H9 (cell line): ENCODE data around the gene METRN. TPM values are rescaled to one million over a fixed set of nuclear protein-coding genes. Genes with fewer than 3 reads are reported as not detected.

Experiments used
- DNase-seq: peaks from one replicate; pipeline ENCODE4 v3.0.0-alpha.2; 2017
- H2AFZ ChIP-seq: one replicate; pipeline ENCODE4 v1.6.1; 2013; ENCODE audit warnings: mild to moderate bottlenecking, low read length, control low read depth, moderate library complexity
- H2AK5ac ChIP-seq: 2 replicates; pipeline ENCODE4 v1.6.1; 2013; ENCODE audit warnings: low read length, control low read depth, mixed read lengths; ENCODE audit not compliant: insufficient read length
- H2BK120ac ChIP-seq: one replicate; pipeline ENCODE4 v1.6.1; 2013; ENCODE audit warnings: low read depth, mild to moderate bottlenecking, low read length, control low read depth, inconsistent platforms; ENCODE audit not compliant: poor library complexity, severe bottlenecking
- H2BK12ac ChIP-seq: 2 replicates; pipeline ENCODE4 v1.6.1; 2013; ENCODE audit warnings: low read length, control low read depth, mixed read lengths, low read depth; ENCODE audit not compliant: insufficient read length
- H2BK15ac ChIP-seq: 2 replicates; pipeline ENCODE4 v1.6.1; 2013; ENCODE audit warnings: low read depth, low read length, control low read depth
- H2BK20ac ChIP-seq: one replicate; pipeline ENCODE4 v1.6.1; 2013; ENCODE audit warnings: low read depth, mild to moderate bottlenecking, low read length, control low read depth, inconsistent platforms; ENCODE audit not compliant: poor library complexity, severe bottlenecking
- H2BK5ac ChIP-seq: 2 replicates; pipeline ENCODE4 v1.6.1; 2013; ENCODE audit warnings: low read length, control low read depth, mixed read lengths; ENCODE audit not compliant: insufficient read length
- H3K14ac ChIP-seq: 2 replicates; pipeline ENCODE4 v1.6.1; 2013; ENCODE audit warnings: low read length, control low read depth; ENCODE audit not compliant: insufficient read depth
- H3K18ac ChIP-seq: 2 replicates; pipeline ENCODE4 v1.6.1; 2013; ENCODE audit warnings: low read depth, mild to moderate bottlenecking, mixed read lengths, low read length, control low read depth; ENCODE audit not compliant: insufficient read length
- H3K23ac ChIP-seq: 2 replicates; pipeline ENCODE4 v1.6.1; 2013; ENCODE audit warnings: low read length, control low read depth, mixed read lengths, low read depth; ENCODE audit not compliant: insufficient read length
- H3K23me2 ChIP-seq: 2 replicates; pipeline ENCODE4 v1.6.1; 2013; ENCODE audit warnings: low read depth, mild to moderate bottlenecking, mixed read lengths, low read length, control low read depth; ENCODE audit not compliant: insufficient read length, poor library complexity, severe bottlenecking
- H3K27ac ChIP-seq: 2 replicates; pipeline ENCODE4 v1.5.1; 2013; ENCODE audit warnings: low read length, control low read depth, mixed read lengths, low read depth; ENCODE audit not compliant: insufficient read length
- H3K27me3 ChIP-seq: 2 replicates; pipeline ENCODE4 v1.6.1; 2013; ENCODE audit warnings: low read length, control low read depth, inconsistent platforms; ENCODE audit not compliant: insufficient read depth
- H3K4ac ChIP-seq: 2 replicates; pipeline ENCODE4 v1.6.1; 2013; ENCODE audit warnings: low read depth, mild to moderate bottlenecking, control low read depth, inconsistent platforms, low read length, moderate library complexity
- H3K4me1 ChIP-seq: 2 replicates; pipeline ENCODE4 v1.6.1; 2013; ENCODE audit warnings: low read length, control low read depth, inconsistent platforms; ENCODE audit not compliant: insufficient read depth
- H3K4me2 ChIP-seq: 2 replicates; pipeline ENCODE4 v1.6.1; 2013; ENCODE audit warnings: low read length, control low read depth, mixed read lengths; ENCODE audit not compliant: insufficient read length, insufficient read depth
- H3K56ac ChIP-seq: 2 replicates; pipeline ENCODE4 v1.6.1; 2013; ENCODE audit warnings: low read depth, mild to moderate bottlenecking, mixed read lengths, low read length, control low read depth; ENCODE audit not compliant: insufficient read length
- H3K79me1 ChIP-seq: 2 replicates; pipeline ENCODE4 v1.6.1; 2013; ENCODE audit warnings: low read depth, mild to moderate bottlenecking, moderate library complexity, low read length, control low read depth, inconsistent platforms; ENCODE audit not compliant: insufficient read depth, poor library complexity, severe bottlenecking
- H3K79me2 ChIP-seq: 2 replicates; pipeline ENCODE4 v1.6.1; 2013; ENCODE audit warnings: low read length, control low read depth, inconsistent platforms; ENCODE audit not compliant: insufficient read depth
- H3K9ac ChIP-seq: 2 replicates; pipeline ENCODE4 v1.6.1; 2013; ENCODE audit warnings: low read length, control low read depth, mixed read lengths; ENCODE audit not compliant: insufficient read length; ENCODE audit errors: extremely low read depth
- H3K9me3 ChIP-seq: one replicate; pipeline ENCODE4 v1.6.1; 2013; ENCODE audit warnings: low read depth, low read length, inconsistent platforms; ENCODE audit not compliant: control insufficient read depth
- H3T11ph ChIP-seq: one replicate; pipeline ENCODE4 v1.6.1; 2013; ENCODE audit warnings: mild to moderate bottlenecking, low read length, control low read depth, inconsistent platforms
- H4K20me1 ChIP-seq: one replicate; pipeline ENCODE4 v1.6.1; 2013; ENCODE audit not compliant: control insufficient read depth, insufficient read length, insufficient read depth
- H4K5ac ChIP-seq: 2 replicates; pipeline ENCODE4 v1.6.1; 2013; ENCODE audit warnings: low read depth, mild to moderate bottlenecking, mixed read lengths, low read length, control low read depth; ENCODE audit not compliant: insufficient read length
- H4K8ac ChIP-seq: replicated peaks from 2 replicates; pipeline ENCODE4 v1.6.1; 2013; ENCODE audit warnings: low read length, control low read depth, mixed read lengths, low read depth; ENCODE audit not compliant: insufficient read length
- H4K91ac ChIP-seq: 2 replicates; pipeline ENCODE4 v1.6.1; 2013; ENCODE audit warnings: low read depth, mild to moderate bottlenecking, moderate library complexity, mixed read lengths, low read length, control low read depth; ENCODE audit not compliant: insufficient read length
- H3K27ac Mint-ChIP-seq, 3 experiments: 2 replicates in 2 of 3; 3 replicates in 1 of 3; pipeline ENCODE4 v1.8.0; 2020 to 2021; ENCODE audit warnings: mixed read lengths in 3 of 3, mild to moderate bottlenecking in 1 of 3, moderate library complexity in 1 of 3
- H3K27me3 Mint-ChIP-seq: 2 replicates; pipeline ENCODE4 v1.8.0; 2021; ENCODE audit warnings: low read depth, mild to moderate bottlenecking, moderate library complexity, mixed read lengths
- H3K36me3 Mint-ChIP-seq, 3 experiments: 2 replicates in 2 of 3; 3 replicates in 1 of 3; pipeline ENCODE4 v1.8.0; 2020 to 2021; ENCODE audit warnings: low read depth in 3 of 3, mixed read lengths in 3 of 3; ENCODE audit not compliant: insufficient read depth in 1 of 3
- H3K4me1 Mint-ChIP-seq, 2 experiments: 2 replicates each; pipeline ENCODE4 v1.8.0; 2020; ENCODE audit warnings: mixed read lengths in 2 of 2
- H3K4me3 Mint-ChIP-seq, 2 experiments: 2 replicates in 1 of 2; 3 replicates in 1 of 2; pipeline ENCODE4 v1.8.0; 2020 to 2021; ENCODE audit warnings: mild to moderate bottlenecking in 2 of 2, mixed read lengths in 2 of 2, moderate library complexity in 1 of 2
- H3K9me3 Mint-ChIP-seq, 2 experiments: 2 replicates in 1 of 2; 3 replicates in 1 of 2; pipeline ENCODE4 v1.8.0; 2020; ENCODE audit warnings: mild to moderate bottlenecking in 2 of 2, mixed read lengths in 2 of 2, moderate library complexity in 1 of 2
- CTCF ChIP-seq: fragments of 200-600 bp; sonication (generic); conservative IDR thresholded peaks from 3 replicates; pipeline ENCODE4 v1.8.0; 2021; ENCODE audit warnings: antibody characterized with exemption, mild to moderate bottlenecking
- WGBS: extraction: QIAGEN DNeasy Blood & Tissue Kit; methylation state at CpG from one replicate; pipeline ENCODE4 v1.1.7; 2013; ENCODE audit warnings: missing lambda C conversion rate, low lambda C conversion rate, mixed read lengths; ENCODE audit not compliant: insufficient read length; ENCODE audit errors: extremely low coverage; 5-methylcytosine and 5-hydroxymethylcytosine counted together
- total RNA-seq: library from RNA; stranded (reverse); gene quantifications from 2 replicates; pipeline ENCODE4 v1.2.1, GENCODE V29; 2021

The METRN gene
- total RNA-seq, 1 experiment from 2014 or later, result 26.2 TPM

GRCh38 chr16:666572-666971 lies 48.3 kb upstream of the METRN start:
- Histone ChIP-seq H2AK5ac (no peak overlapping the region), H3K27ac (no peak overlapping the region), H2BK120ac (no peak overlapping the region), H3K4ac (no peak overlapping the region), H2BK5ac (no peak overlapping the region), H2BK12ac (no peak overlapping the region), H3K9ac (no peak overlapping the region), H3K27me3 (no peaks in the 10 kb centered on the region), H4K91ac (no peak overlapping the region), H3K79me1 (no peaks in the 10 kb centered on the region), H3K23ac (no peak overlapping the region), H3K79me2 (no peaks in the 10 kb centered on the region; the same call in 1 of the 2 replicates), H3K14ac (no peak overlapping the region), H2AFZ (no peak overlapping the region), H3K4me2 (no peak overlapping the region), H3K4me1 (no peaks in the 10 kb centered on the region), H4K8ac (no peak overlapping the region), H4K20me1 (no peaks in the 10 kb centered on the region), H3K56ac (no peak overlapping the region), H2BK20ac (no peak overlapping the region), H4K5ac (no peak overlapping the region), H3K18ac (no peak overlapping the region), H3K23me2 (no peaks in the 10 kb centered on the region), H3T11ph (no peak overlapping the region), H3K9me3 (no peaks in the 10 kb centered on the region), H2BK15ac (no peak overlapping the region)
- H3K9me3 Mint-ChIP-seq, result no peaks in the 10 kb centered on the region
- TF ChIP-seq CTCF, result no peak
- WGBS, result no CpG with 5 or more reads among the region's 13 CpGs
- no peak for DNase-seq
- no peak overlapping the region for H3K4me3 Mint-ChIP-seq
- peaks cover 8 to 28% (median 26%) of the 10 kb centered on the region in 3 experiments; a peak in 6 of 7 replicates for H3K36me3 Mint-ChIP-seq
- H3K4me1 Mint-ChIP-seq, result peaks cover 2% of the 10 kb centered on the region in 2 experiments; a peak in 3 of 4 replicates
- H3K27me3 Mint-ChIP-seq, result no peaks in the 10 kb centered on the region
- no peak overlapping the region for H3K27ac Mint-ChIP-seq
